Stimulated activated naive CD8-positive, alpha-beta T cell treated with anti-CD3 and anti-CD28 coated beads, Interleukin-15, amount 100 ng/mL, for 72 hours (primary cell): ENCODE results near the gene CLPTM1.
"Not testable (repeated sequence)": the region's sequence is repeated elsewhere in the genome, so short reads cannot be mapped to it uniquely, and the experiment has no call there.

ENCODE experiments used
- ATAC-seq: fragments of 150-1000 bp; cut with Tn5 transposase; 2 replicates; pipeline ENCODE4 v1.10.0; 2021; ENCODE audit warnings: mild to moderate bottlenecking, moderate library complexity
- DNase-seq, 2 donors: peaks; one replicate each; pipeline ENCODE4 v3.0.0; 2021 to 2022
- H3K27ac Mint-ChIP-seq, 2 donors: one replicate each; pipeline ENCODE4 v1.8.0; 2022; ENCODE audit warnings: mild to moderate bottlenecking in 2 of 2, mixed read lengths in 2 of 2, moderate library complexity in 2 of 2
- H3K27me3 Mint-ChIP-seq: one replicate; pipeline ENCODE4 v1.8.0; 2022; ENCODE audit warnings: mixed read lengths
- H3K4me1 Mint-ChIP-seq: one replicate; pipeline ENCODE4 v1.8.0; 2022; ENCODE audit warnings: mild to moderate bottlenecking, mixed read lengths
- H3K4me3 Mint-ChIP-seq, 2 donors: one replicate each; pipeline ENCODE4 v1.8.0; 2022; ENCODE audit warnings: mild to moderate bottlenecking in 2 of 2, mixed read lengths in 2 of 2, moderate library complexity in 1 of 2
- H3K9me3 Mint-ChIP-seq, 2 donors: one replicate each; pipeline ENCODE4 v1.8.0; 2022; ENCODE audit warnings: mixed read lengths in 2 of 2

The CLPTM1 gene

GRCh38 chr19:44957526-44957925 is 2.3 kb downstream of the CLPTM1 start:
- Mint-ChIP-seq H3K27me3 (no peaks in the 10 kb centered on the region), H3K9me3 (no peaks in the 10 kb centered on the region), H3K4me1 (peaks cover 58% of the 10 kb centered on the region), H3K4me3 (no peak overlapping the region), H3K27ac (peak overlapping the region in 1 of 2 donors; percentile 89)
- DNase-seq = no peak
- ATAC-seq = no peak

- no peak for ATAC-seq
- Mint-ChIP-seq H3K4me1 (peaks cover 56% of the 10 kb centered on the region), H3K27ac (peak overlapping the region in 1 of 2 donors; percentile 89), H3K9me3 (no peaks in the 10 kb centered on the region), H3K27me3 (no peaks in the 10 kb centered on the region), H3K4me3 (no peak overlapping the region)
- DNase-seq = no peak
Measured at GRCh38 chr19:44958090-44958489, 2.9 kb downstream of the CLPTM1 start.

DNA sequence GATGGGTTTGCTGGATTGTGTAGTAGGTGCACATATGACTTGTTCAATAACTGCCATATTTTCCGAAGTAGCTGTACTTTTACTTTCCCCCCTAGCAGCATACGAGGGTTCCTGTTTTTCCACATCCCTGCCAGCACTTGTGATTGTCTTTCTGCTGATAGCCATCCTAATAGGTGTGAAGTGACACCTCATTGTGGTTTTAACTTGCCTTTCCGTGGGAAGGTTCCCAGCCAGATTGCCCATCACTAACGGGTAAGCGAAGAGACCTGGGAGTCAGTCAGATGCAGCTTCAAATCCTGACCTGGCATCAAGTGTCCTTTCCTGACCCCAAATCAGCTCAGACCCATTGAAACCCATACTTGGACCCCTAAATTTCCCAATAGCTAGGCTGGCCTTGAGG is 4.5 kb downstream of the CLPTM1 start:
- no peaks in the 10 kb centered on the region for H3K27me3 Mint-ChIP-seq
- no peak for DNase-seq
- no peak for ATAC-seq
- H3K27ac Mint-ChIP-seq = peak overlapping the region; percentile 3 to 46
- H3K4me3 Mint-ChIP-seq = no peak overlapping the region
- no peaks in the 10 kb centered on the region for H3K9me3 Mint-ChIP-seq
- H3K4me1 Mint-ChIP-seq = peaks cover 44% of the 10 kb centered on the region

GRCh38 chr19:44960906-44961728 is 5.9 kb downstream of the CLPTM1 start:
- Mint-ChIP-seq H3K4me1 (peaks cover 39% of the 10 kb centered on the region), H3K27me3 (no peaks in the 10 kb centered on the region), H3K4me3 (no peak overlapping the region), H3K27ac (peak overlapping the region; percentile 36 to 75), H3K9me3 (no peaks in the 10 kb centered on the region)
- ATAC-seq (no peak), DNase-seq (no peak)

GRCh38 chr19:44961821-44962220 is 6.6 kb downstream of the CLPTM1 start:
- peak overlapping the region in 1 of 2 donors; percentile 75 for H3K27ac Mint-ChIP-seq
- no peaks in the 10 kb centered on the region for H3K27me3 Mint-ChIP-seq
- no peaks in the 10 kb centered on the region for H3K9me3 Mint-ChIP-seq
- DNase-seq = no peak
- peaks cover 32% of the 10 kb centered on the region for H3K4me1 Mint-ChIP-seq
- ATAC-seq = no peak
- no peak overlapping the region for H3K4me3 Mint-ChIP-seq

GRCh38 chr19:44968118-44968517 is 12.9 kb downstream of the CLPTM1 start:
- H3K27me3 Mint-ChIP-seq = no peaks in the 10 kb centered on the region
- no peak overlapping the region for H3K27ac Mint-ChIP-seq
- ATAC-seq (no peak), DNase-seq (no peak)
- no peaks in the 10 kb centered on the region for H3K4me1 Mint-ChIP-seq
- H3K9me3 Mint-ChIP-seq = no peaks in the 10 kb centered on the region
- no peak overlapping the region for H3K4me3 Mint-ChIP-seq

DNA sequence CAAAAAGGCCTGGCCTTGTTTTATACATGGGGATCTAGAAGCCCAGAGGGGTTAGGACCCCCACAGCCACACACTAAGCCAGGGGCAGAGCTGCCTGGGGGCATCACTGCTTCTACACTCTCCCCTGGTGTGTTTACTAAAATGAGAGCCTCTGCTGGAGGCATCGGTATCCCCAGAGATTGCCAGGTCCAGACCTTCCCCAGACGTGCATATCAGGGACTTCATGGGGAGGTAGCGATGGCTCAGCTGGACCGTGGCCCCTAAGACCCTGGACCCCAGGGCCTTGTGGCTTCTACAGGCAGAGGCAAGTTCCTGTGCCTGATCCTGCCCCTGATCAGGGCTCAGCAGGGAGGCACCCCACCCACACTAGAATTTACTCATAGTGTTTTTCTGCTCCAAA is 13.5 kb downstream of the CLPTM1 start:
- H3K4me3 Mint-ChIP-seq = no peak overlapping the region
- no peaks in the 10 kb centered on the region for H3K4me1 Mint-ChIP-seq
- H3K9me3 Mint-ChIP-seq = no peaks in the 10 kb centered on the region
- ATAC-seq = no peak
- no peaks in the 10 kb centered on the region for H3K27me3 Mint-ChIP-seq
- no peak for DNase-seq
- peak overlapping the region in 1 of 2 donors; percentile 59 for H3K27ac Mint-ChIP-seq

- Mint-ChIP-seq H3K27me3 (no peaks in the 10 kb centered on the region), H3K9me3 (no peaks in the 10 kb centered on the region), H3K4me1 (peaks cover 5% of the 10 kb centered on the region), H3K4me3 (no peak overlapping the region), H3K27ac (peak overlapping the region in 1 of 2 donors; percentile 59)
- no peak for DNase-seq
- no peak for ATAC-seq
Measured at GRCh38 chr19:44969437-44969836, 14.3 kb downstream of the CLPTM1 start.

DNA sequence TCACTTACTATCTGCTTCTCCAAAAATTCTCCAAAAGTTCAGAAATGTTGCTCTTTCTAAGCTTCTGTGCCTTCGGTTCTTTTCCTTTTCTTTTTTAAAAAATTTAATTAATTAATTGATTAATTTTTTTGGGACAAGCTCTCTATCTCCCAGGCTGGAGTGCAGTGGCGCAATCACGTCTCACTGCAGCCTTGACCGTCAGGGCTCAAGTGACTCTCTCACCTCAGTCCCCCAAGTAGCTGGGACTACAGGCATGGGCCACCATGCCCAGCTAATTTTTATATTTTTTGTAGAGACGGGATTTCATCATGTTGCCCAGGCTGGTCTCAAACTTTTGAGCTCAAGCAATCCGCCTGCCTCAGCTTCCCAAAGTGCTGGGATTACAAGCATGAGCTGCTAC is 16.3 kb downstream of the CLPTM1 start:
- H3K4me1 Mint-ChIP-seq, H3K9me3 Mint-ChIP-seq, ATAC-seq, H3K27me3 Mint-ChIP-seq, H3K4me3 Mint-ChIP-seq, DNase-seq, H3K27ac Mint-ChIP-seq: not testable (repeated sequence)

GRCh38 chr19:44972802-44973201 is 17.6 kb downstream of the CLPTM1 start:
- no peaks in the 10 kb centered on the region for H3K27me3 Mint-ChIP-seq
- peaks cover 6% of the 10 kb centered on the region for H3K4me1 Mint-ChIP-seq
- no peaks in the 10 kb centered on the region for H3K9me3 Mint-ChIP-seq
- no peak for ATAC-seq
- no peak overlapping the region for H3K4me3 Mint-ChIP-seq
- no peak overlapping the region for H3K27ac Mint-ChIP-seq
- DNase-seq = no peak

DNA sequence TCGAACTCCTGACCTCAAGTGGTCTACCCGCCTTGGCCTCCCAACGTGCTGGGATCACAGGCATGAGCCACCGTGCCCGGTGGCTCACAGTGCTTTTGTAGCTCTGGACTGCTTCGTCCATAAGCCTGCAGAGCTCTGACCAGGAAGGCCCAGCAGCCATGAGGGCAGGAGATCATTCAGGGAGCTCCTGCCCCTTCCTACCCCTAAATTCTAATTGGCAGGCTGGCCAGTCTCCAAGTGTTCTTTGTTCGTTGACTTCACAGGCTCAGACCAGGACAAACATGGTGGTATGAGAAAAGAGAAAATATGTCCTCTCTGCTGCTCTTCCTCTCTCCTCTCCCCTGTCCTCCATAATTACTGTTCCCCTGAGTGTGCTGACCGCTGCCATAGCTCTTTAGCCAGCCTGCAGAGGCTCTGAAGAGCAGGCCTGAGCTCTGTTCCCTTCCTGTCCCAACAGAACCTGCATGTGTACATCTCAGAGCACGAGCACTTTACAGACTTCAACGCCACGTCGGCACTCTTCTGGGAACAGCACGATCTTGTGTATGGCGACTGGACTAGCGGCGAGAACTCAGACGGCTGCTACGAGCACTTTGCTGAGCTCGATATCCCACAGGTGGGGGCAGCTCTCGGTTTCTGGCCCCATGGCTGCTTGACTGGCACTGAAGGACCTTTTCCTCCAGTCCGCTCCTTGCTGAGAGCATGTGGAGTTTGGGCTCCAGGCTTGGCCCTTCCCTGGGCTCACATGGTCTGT is 19.0 kb downstream of the CLPTM1 start:
- DNase-seq = no peak
- H3K9me3 Mint-ChIP-seq = no peaks in the 10 kb centered on the region
- peaks cover 6% of the 10 kb centered on the region for H3K4me1 Mint-ChIP-seq
- no peaks in the 10 kb centered on the region for H3K27me3 Mint-ChIP-seq
- no peak for ATAC-seq
- H3K27ac Mint-ChIP-seq = no peak overlapping the region
- no peak overlapping the region for H3K4me3 Mint-ChIP-seq

GRCh38 chr19:44974857-44975256 is 19.7 kb downstream of the CLPTM1 start:
- no peak for DNase-seq
- Mint-ChIP-seq H3K4me3 (no peak overlapping the region), H3K9me3 (no peaks in the 10 kb centered on the region), H3K27me3 (no peaks in the 10 kb centered on the region), H3K27ac (peak overlapping the region in 1 of 2 donors; percentile 27), H3K4me1 (peaks cover 6% of the 10 kb centered on the region)
- ATAC-seq = no peak

- no peaks in the 10 kb centered on the region for H3K9me3 Mint-ChIP-seq
- DNase-seq (no peak), ATAC-seq (no peak)
- no peak overlapping the region for H3K4me3 Mint-ChIP-seq
- H3K27ac Mint-ChIP-seq = peak overlapping the region in 1 of 2 donors; percentile 19
- H3K4me1 Mint-ChIP-seq = peaks cover 6% of the 10 kb centered on the region
- H3K27me3 Mint-ChIP-seq = no peaks in the 10 kb centered on the region
Measured at GRCh38 chr19:44975444-44975843, 20.3 kb downstream of the CLPTM1 start.

DNA sequence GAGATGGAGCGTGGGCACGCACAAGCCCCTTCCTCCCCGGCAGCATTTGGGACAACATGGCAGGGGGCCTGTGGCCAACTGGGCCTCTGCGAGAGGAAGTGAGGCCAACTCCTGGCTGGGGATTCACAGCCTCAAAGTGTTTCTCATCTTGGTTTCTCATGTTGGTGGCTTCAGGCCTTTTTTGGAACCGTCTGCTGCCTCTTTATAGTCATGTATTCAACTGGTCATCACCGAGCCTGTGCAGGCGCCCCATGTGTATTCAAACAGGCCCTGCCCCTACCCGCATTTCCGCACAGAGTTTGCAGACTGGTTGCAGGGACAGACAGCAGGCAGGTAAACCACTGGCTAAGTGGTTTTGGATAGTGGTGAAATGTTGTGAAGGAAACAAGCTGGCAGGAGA is 28.8 kb downstream of the CLPTM1 start:
- H3K4me1 Mint-ChIP-seq = peaks cover 4% of the 10 kb centered on the region
- ATAC-seq = no peak
- no peak overlapping the region for H3K4me3 Mint-ChIP-seq
- H3K27me3 Mint-ChIP-seq = no peaks in the 10 kb centered on the region
- no peaks in the 10 kb centered on the region for H3K9me3 Mint-ChIP-seq
- no peak for DNase-seq
- no peak overlapping the region for H3K27ac Mint-ChIP-seq

DNA sequence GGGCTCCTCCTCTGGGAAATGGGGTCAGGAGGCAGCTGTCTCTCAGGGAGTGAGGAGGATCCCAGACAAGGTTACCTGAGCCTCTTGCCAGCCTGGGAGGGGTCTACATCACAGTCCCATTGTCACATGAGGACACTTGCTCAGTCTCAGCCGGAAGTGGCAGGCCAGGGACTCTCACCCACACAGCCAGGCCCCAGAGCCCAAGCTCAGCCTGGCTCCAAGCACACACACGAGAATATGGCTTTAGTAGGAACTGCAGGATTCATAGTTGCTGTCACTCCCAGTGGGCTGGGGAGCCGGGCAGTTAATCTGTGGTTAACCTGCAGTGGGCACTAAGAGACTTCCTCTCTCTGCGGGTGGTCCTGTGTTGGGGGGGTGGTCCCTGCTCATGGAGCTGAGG is 30.3 kb downstream of the CLPTM1 start:
- H3K4me3 Mint-ChIP-seq = no peak overlapping the region
- H3K27me3 Mint-ChIP-seq = no peaks in the 10 kb centered on the region
- no peaks in the 10 kb centered on the region for H3K9me3 Mint-ChIP-seq
- H3K4me1 Mint-ChIP-seq = peaks cover 4% of the 10 kb centered on the region
- H3K27ac Mint-ChIP-seq = no peak overlapping the region
- DNase-seq (no peak), ATAC-seq (no peak)

DNA sequence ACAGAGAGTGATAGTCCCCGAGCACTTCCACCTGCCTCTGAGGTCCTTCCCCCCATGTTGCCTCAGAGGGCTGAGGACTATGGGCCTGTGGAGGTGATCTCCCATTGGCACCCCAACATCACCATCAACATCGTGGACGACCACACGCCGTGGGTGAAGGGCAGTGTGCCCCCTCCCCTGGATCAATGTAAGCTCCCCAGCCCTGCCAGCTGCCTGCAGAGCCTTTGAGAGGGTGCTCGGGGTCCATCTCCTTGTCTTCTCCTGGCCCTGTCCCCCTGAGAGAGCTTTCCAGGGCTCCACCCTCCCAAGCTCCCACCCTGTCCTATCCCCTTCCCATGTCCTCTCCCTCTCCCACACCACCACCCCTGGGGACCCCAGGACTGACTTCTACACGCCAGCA is 31.2 kb downstream of the CLPTM1 start:
- H3K27me3 Mint-ChIP-seq = no peaks in the 10 kb centered on the region
- no peaks in the 10 kb centered on the region for H3K9me3 Mint-ChIP-seq
- peaks cover 4% of the 10 kb centered on the region for H3K4me1 Mint-ChIP-seq
- DNase-seq = no peak
- no peak overlapping the region for H3K4me3 Mint-ChIP-seq
- peak overlapping the region; percentile 69 to 92 for H3K27ac Mint-ChIP-seq
- ATAC-seq = no peak
